Osteoblast (primary cell): Measurements from ENCODE around the gene CACNA1D. TPM values are rescaled to one million over a fixed set of nuclear protein-coding genes. Genes with fewer than 3 reads are reported as not detected.

Experiments
- DNase-seq: peaks from one replicate; pipeline ENCODE4 v3.0.0; 2011; ENCODE audit warnings: low spot score, mixed read lengths; ENCODE audit not compliant: insufficient read length; ENCODE audit errors: missing footprints
- H2AFZ ChIP-seq: 2 replicates; pipeline ENCODE4 v1.6.0; 2011; ENCODE audit warnings: mild to moderate bottlenecking, low read length
- H3K27ac ChIP-seq: 2 replicates; pipeline ENCODE4 v1.5.1; 2011; ENCODE audit warnings: mild to moderate bottlenecking, low read depth, low read length, moderate library complexity
- H3K27me3 ChIP-seq: 2 replicates; pipeline ENCODE4 v1.6.0; 2012; ENCODE audit warnings: mild to moderate bottlenecking, control low read depth, inconsistent platforms, low read length, moderate library complexity; ENCODE audit not compliant: insufficient read depth
- H3K36me3 ChIP-seq: 2 replicates; pipeline ENCODE4 v1.5.1; 2011; ENCODE audit warnings: mild to moderate bottlenecking, low read length, control low read depth, moderate library complexity; ENCODE audit not compliant: insufficient read depth
- H3K4me1 ChIP-seq: 2 replicates; pipeline ENCODE4 v1.5.1; 2011; ENCODE audit warnings: mild to moderate bottlenecking, low read length, control low read depth, moderate library complexity; ENCODE audit not compliant: insufficient read depth
- H3K4me2 ChIP-seq: 2 replicates; pipeline ENCODE4 v1.6.0; 2011; ENCODE audit warnings: mild to moderate bottlenecking, low read length; ENCODE audit not compliant: insufficient read depth
- H3K4me3 ChIP-seq: fragments of 200-600 bp; sonication (generic); 3 replicates; pipeline ENCODE4 v1.5.1; 2012; ENCODE audit warnings: mild to moderate bottlenecking, low read length, inconsistent platforms; ENCODE audit not compliant: insufficient read depth
- H3K79me2 ChIP-seq: 2 replicates; pipeline ENCODE4 v1.6.0; 2012; ENCODE audit warnings: mild to moderate bottlenecking, low read length, control low read depth, inconsistent platforms; ENCODE audit not compliant: insufficient read depth
- H3K9me3 ChIP-seq: 2 replicates; pipeline ENCODE4 v1.5.1; 2011; ENCODE audit warnings: low read depth, low read length, control low read depth
- H4K20me1 ChIP-seq: 2 replicates; pipeline ENCODE4 v1.6.0; 2012; ENCODE audit warnings: mild to moderate bottlenecking, low read length, control low read depth; ENCODE audit not compliant: insufficient read depth
- total RNA-seq: library from RNA; depleted of rRNA; stranded (reverse); fragments of >200 nt; gene quantifications from 2 replicates; pipeline ENCODE4 v1.2.3, GENCODE V29; 2012
- TF ChIP-seq, protein P1 (sequence below): IDR thresholded peaks from 2 replicates; pipeline ENCODE4 v1.5.1; 2011; ENCODE audit warnings: mild to moderate bottlenecking, low read depth, low read length, moderate library complexity; ENCODE audit errors: extremely low read depth

Gene CACNA1D
- total RNA-seq, 1 donor = under 0.01 TPM

DNA sequence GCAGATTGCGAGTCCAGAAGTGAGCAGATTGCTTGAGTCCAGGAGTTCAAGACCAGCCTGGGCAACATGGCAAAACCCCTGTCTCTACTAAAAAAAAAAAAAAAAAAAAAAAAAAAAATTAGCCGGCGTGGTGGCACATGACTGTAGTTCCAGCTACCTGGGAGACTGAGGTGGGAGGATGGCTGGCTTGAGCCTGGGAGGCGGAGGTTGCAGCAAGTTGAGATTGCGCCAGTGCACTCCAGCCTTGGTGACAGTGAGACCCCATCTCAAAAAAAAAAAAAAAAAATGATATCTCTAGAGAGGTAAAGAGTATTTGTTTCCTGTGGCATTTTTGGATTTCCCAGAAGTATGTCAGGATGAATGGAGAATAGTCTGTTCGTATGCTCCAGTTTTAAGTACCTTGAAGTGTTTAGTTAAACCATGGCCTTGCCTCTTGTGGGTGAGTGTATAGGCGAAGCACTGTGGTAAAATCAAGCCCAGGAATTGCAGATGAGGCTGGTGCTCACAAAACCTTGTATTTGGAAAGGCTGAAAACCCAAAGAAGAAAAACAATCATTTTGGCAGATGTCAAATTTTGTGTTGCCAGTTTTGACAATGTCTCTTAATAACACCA lies 5.9 kb downstream of the CACNA1D start:
- H3K79me2 ChIP-seq = no peaks in the 10 kb centered on the region
- no peaks in the 10 kb centered on the region for H3K9me3 ChIP-seq
- H3K27ac ChIP-seq = no peak overlapping the region
- no peaks in the 10 kb centered on the region for H4K20me1 ChIP-seq
- H3K4me3 ChIP-seq = no peak overlapping the region
- DNase-seq = no peak
- no peak overlapping the region for H2AFZ ChIP-seq
- no peaks in the 10 kb centered on the region for H3K4me1 ChIP-seq
- no peaks in the 10 kb centered on the region for H3K36me3 ChIP-seq
- TF ChIP-seq, protein P1, sequence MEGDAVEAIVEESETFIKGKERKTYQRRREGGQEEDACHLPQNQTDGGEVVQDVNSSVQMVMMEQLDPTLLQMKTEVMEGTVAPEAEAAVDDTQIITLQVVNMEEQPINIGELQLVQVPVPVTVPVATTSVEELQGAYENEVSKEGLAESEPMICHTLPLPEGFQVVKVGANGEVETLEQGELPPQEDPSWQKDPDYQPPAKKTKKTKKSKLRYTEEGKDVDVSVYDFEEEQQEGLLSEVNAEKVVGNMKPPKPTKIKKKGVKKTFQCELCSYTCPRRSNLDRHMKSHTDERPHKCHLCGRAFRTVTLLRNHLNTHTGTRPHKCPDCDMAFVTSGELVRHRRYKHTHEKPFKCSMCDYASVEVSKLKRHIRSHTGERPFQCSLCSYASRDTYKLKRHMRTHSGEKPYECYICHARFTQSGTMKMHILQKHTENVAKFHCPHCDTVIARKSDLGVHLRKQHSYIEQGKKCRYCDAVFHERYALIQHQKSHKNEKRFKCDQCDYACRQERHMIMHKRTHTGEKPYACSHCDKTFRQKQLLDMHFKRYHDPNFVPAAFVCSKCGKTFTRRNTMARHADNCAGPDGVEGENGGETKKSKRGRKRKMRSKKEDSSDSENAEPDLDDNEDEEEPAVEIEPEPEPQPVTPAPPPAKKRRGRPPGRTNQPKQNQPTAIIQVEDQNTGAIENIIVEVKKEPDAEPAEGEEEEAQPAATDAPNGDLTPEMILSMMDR = no peak
- H3K27me3 ChIP-seq = peaks cover 24% of the 10 kb centered on the region
- H3K4me2 ChIP-seq = no peak overlapping the region

DNA sequence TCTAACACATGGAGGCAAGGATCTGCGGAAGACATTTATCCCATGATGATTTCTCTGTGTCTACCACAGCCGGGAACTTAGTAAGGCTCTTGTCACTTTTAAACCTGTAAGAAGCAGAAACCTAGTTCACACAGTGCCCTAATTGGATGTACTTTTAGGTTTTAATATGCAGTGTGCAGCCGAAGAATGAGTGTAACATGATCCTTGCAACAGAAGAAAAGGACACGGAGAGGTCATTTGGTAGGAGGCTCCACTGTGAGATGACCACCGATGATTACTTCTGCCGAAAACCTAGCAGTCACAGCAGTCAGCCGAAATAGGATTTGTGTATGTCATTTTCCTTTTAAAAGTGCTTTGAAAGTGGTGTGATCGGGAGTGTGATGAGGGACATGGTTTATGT lies 6.8 kb downstream of the CACNA1D start:
- no peak for DNase-seq
- no peaks in the 10 kb centered on the region for H3K79me2 ChIP-seq
- H3K4me3 ChIP-seq = no peak overlapping the region
- no peak overlapping the region for H3K27ac ChIP-seq
- TF ChIP-seq, protein P1 = no peak
- no peak overlapping the region for H3K4me2 ChIP-seq
- no peaks in the 10 kb centered on the region for H3K9me3 ChIP-seq
- H4K20me1 ChIP-seq = no peaks in the 10 kb centered on the region
- peaks cover 15% of the 10 kb centered on the region for H3K27me3 ChIP-seq
- H3K36me3 ChIP-seq = no peaks in the 10 kb centered on the region
- H3K4me1 ChIP-seq = no peaks in the 10 kb centered on the region
- H2AFZ ChIP-seq = no peak overlapping the region

DNA sequence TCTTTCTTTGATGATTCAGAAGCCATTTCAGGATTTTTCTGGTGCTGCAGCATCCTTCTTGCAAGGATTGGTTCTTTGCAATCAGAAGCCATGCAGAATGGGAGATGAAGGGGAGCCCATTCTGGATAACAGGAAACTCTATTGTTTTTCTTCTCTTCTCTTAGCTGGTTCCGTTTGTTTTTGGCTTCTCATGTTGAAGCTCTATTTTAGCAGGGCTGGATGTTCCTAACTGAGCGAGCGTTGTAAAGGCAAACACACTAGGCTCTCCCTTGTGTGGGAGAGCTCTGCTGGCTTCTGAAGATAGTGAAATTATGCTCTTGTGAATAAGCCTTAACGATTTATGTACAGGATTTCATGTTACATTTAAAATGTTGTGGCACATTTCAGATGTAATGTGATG lies 8.3 kb downstream of the CACNA1D start:
- Histone ChIP-seq H3K4me3 (no peak overlapping the region), H3K27me3 (peaks cover under 1% of the 10 kb centered on the region), H3K27ac (no peak overlapping the region), H3K4me1 (no peaks in the 10 kb centered on the region), H2AFZ (no peak overlapping the region), H3K79me2 (no peaks in the 10 kb centered on the region), H3K4me2 (no peak overlapping the region), H3K36me3 (no peaks in the 10 kb centered on the region), H3K9me3 (no peaks in the 10 kb centered on the region), H4K20me1 (no peaks in the 10 kb centered on the region)
- TF ChIP-seq, protein P1 = no peak
- no peak for DNase-seq

- Histone ChIP-seq H3K27ac (no peak overlapping the region), H3K4me3 (no peak overlapping the region), H4K20me1 (no peaks in the 10 kb centered on the region), H3K79me2 (no peaks in the 10 kb centered on the region), H3K9me3 (no peaks in the 10 kb centered on the region), H3K4me1 (no peaks in the 10 kb centered on the region), H2AFZ (no peak overlapping the region), H3K36me3 (no peaks in the 10 kb centered on the region), H3K4me2 (no peak overlapping the region), H3K27me3 (no peaks in the 10 kb centered on the region)
- TF ChIP-seq, protein P1 = no peak
- DNase-seq = no peak
Observed at GRCh38 chr3:53503195-53503594, 8.8 kb downstream of the CACNA1D start.
